ENCODE data around the gene SAFB.
"Not testable (repeated sequence)": the region's sequence is repeated elsewhere in the genome, so short reads cannot be mapped to it uniquely, and the experiment has no call there.

SAFB gene

GRCh38 chr19:5697890-5698634 is 75.2 kb downstream of the SAFB start:
- peaks cover 0 to 8% (median 0%) of the 10 kb centered on the region in 4 donors for H3K4me1 ChIP-seq
- no peak for DNase-seq
- peaks cover 60 to 93% (median 91%) of the 10 kb centered on the region in 3 donors for H3K36me3 ChIP-seq
- no peaks in the 10 kb centered on the region for H3K9me3 ChIP-seq
- no peak for TF ChIP-seq CTCF (IDR thresholded peaks at IDR 0.05)
- no peak overlapping the region for H3K27ac ChIP-seq
- H3K4me3 ChIP-seq, result no peak overlapping the region
- intact Hi-C loops (cut with DNase I; ENCODE audit: low total_unique reads), result loop anchor here (10.0 kb wide), 1 partner anchor 73 kb away; the partner anchor contains the start of genes SAFB and SAFB2
- no peaks in the 10 kb centered on the region for H3K27me3 ChIP-seq

DNA sequence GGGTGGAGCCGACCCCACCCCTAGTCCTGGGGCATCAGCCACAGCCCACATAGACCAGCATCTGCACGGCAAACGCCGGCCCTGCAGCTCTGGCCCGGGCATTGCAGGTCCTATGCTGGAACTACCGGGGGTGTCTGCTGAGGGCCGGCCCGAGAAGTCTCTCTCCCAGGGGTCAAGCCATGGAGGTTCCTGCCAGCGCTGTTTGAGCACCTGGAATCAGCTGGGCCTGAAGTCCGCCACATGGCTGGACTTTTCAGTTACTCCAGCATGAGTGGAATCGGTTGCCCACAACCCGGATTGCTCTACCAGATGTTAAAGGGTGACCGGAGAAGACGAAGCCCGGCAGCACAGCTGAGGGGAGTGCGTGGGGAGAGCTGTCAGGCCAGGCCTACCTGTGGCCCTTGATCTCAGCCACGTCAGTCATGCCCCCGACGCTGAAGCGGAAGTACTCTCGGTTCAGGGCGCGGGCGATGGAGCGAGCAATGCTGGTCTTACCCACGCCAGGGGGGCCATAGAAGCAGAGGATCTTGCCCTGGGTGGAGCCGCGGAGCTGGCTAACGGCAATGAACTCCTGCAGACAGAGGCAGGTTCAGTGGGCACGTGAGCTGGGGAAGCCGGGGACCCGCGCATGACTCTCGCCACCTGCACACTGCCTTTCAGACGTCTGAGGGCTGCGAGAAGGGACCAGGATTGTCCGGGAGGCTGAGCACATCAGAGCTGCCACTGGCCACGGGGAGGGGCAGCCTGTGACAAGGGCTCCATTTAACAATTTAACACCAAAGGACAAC is 75.9 kb downstream of the SAFB start:
- Histone ChIP-seq H3K36me3 (peaks cover 59 to 93% (median 91%) of the 10 kb centered on the region in 3 donors), H3K4me1 (peaks cover 0 to under 1% (median 0%) of the 10 kb centered on the region in 4 donors), H3K27ac (no peak overlapping the region), H3K9me3 (no peaks in the 10 kb centered on the region), H3K4me3 (no peak overlapping the region), H3K27me3 (no peaks in the 10 kb centered on the region)
- intact Hi-C loops (cut with DNase I; ENCODE audit: low total_unique reads), result loop anchor here (10.0 kb wide), 1 partner anchor 74 kb away; the partner anchor contains the start of genes SAFB and SAFB2
- no peak for TF ChIP-seq CTCF (IDR thresholded peaks at IDR 0.05)
- no peak for DNase-seq

- no peak for TF ChIP-seq CTCF (IDR thresholded peaks at IDR 0.05)
- Histone ChIP-seq H3K27ac (no peak overlapping the region), H3K27me3 (no peaks in the 10 kb centered on the region), H3K36me3 (peaks cover 52 to 91% (median 90%) of the 10 kb centered on the region in 3 donors), H3K4me3 (no peak overlapping the region), H3K4me1 (no peaks in the 10 kb centered on the region), H3K9me3 (no peaks in the 10 kb centered on the region)
- intact Hi-C loops (cut with DNase I; ENCODE audit: low total_unique reads), result no loop called here
- no peak for DNase-seq
These were observed 77.7 kb downstream of the SAFB start for GRCh38 chr19:5700455-5701092.

GRCh38 chr19:5702053-5702410 is 79.1 kb downstream of the SAFB start:
- peaks cover 40 to 91% (median 90%) of the 10 kb centered on the region in 3 donors for H3K36me3 ChIP-seq
- intact Hi-C loops (cut with DNase I; ENCODE audit: low total_unique reads), result not testable (repeated sequence)

DNA sequence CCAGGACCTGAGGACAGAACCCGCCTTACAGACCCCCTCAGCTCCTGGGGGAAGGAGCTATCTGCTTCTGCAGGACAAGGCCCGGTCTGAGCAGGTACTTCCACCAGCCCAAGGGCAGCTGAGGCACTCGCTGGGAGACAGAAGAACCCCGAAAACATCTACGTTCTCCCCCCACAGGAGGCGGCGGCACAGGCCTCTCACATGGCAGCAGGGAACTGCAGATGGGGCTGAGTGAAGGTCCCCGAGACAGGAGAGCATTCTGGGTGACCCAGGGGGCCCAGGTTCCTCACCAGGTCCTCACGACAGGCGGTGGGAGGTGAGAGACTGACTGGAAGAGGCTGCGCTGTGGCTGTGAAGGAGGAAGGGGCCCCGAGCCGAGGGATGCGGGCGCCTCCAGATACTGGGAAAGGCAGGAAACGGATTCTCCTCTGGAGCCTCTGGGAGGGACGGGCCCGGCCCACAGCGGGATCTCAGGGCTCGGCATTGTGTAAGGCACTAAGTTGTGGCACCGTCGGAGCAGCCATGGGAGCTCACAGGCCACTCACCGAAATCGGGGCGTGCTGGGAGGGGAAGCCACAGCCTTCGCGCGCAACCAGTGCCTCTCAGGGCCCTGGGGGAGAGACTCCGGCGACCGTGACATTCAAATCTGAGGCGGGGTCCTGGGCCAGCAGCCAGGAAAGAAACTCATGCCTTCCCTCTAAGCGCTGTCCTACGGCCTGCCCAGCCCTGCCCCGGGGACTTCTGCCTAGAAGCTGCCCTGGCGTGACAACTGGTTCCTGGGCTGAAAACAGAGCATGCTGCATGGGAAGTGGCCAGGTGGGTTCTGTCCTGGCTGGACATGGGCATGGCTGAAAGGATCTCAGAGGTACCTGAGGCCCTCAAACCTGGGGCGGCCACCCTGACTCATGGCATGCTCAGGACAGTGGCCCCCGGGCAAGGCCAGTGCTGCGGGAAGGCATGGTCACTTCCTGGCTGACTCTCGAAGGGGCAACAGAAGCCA is 81.2 kb downstream of the SAFB start:
- no peak for TF ChIP-seq CTCF (IDR thresholded peaks at IDR 0.05)
- H3K36me3 ChIP-seq, result peaks cover 45 to 93% (median 86%) of the 10 kb centered on the region in 3 donors
- intact Hi-C loops (cut with DNase I; ENCODE audit: low total_unique reads), result no loop called here
- DNase-seq, result no peak
- H3K9me3 ChIP-seq, result no peaks in the 10 kb centered on the region
- no peak overlapping the region for H3K4me3 ChIP-seq
- H3K27ac ChIP-seq, result no peak overlapping the region
- H3K4me1 ChIP-seq, result no peaks in the 10 kb centered on the region
- H3K27me3 ChIP-seq, result no peaks in the 10 kb centered on the region

More at GRCh38 chr19:5702053-5702410, 79.1 kb downstream of the SAFB start:
- H3K27me3 ChIP-seq, DNase-seq, H3K4me1 ChIP-seq, H3K9me3 ChIP-seq, H3K4me3 ChIP-seq, H3K27ac ChIP-seq: not testable (repeated sequence)
